H9 (cell line): ENCODE data around the gene RCN1. TPM values are rescaled to one million over a fixed set of nuclear protein-coding genes. Genes with fewer than 3 reads are reported as not detected.
A peak's percentile ranks its signal among the peaks of the same experiment; 100 is the strongest.

ENCODE experiments used
- DNase-seq: peaks from one replicate; pipeline ENCODE4 v3.0.0-alpha.2; 2017
- H2AFZ ChIP-seq: one replicate; pipeline ENCODE4 v1.6.1; 2013; ENCODE audit warnings: mild to moderate bottlenecking, low read length, control low read depth, moderate library complexity
- H2AK5ac ChIP-seq: 2 replicates; pipeline ENCODE4 v1.6.1; 2013; ENCODE audit warnings: low read length, control low read depth, mixed read lengths; ENCODE audit not compliant: insufficient read length
- H2BK120ac ChIP-seq: one replicate; pipeline ENCODE4 v1.6.1; 2013; ENCODE audit warnings: low read depth, mild to moderate bottlenecking, low read length, control low read depth, inconsistent platforms; ENCODE audit not compliant: poor library complexity, severe bottlenecking
- H2BK12ac ChIP-seq: 2 replicates; pipeline ENCODE4 v1.6.1; 2013; ENCODE audit warnings: low read length, control low read depth, mixed read lengths, low read depth; ENCODE audit not compliant: insufficient read length
- H2BK15ac ChIP-seq: 2 replicates; pipeline ENCODE4 v1.6.1; 2013; ENCODE audit warnings: low read depth, low read length, control low read depth
- H2BK20ac ChIP-seq: one replicate; pipeline ENCODE4 v1.6.1; 2013; ENCODE audit warnings: low read depth, mild to moderate bottlenecking, low read length, control low read depth, inconsistent platforms; ENCODE audit not compliant: poor library complexity, severe bottlenecking
- H2BK5ac ChIP-seq: 2 replicates; pipeline ENCODE4 v1.6.1; 2013; ENCODE audit warnings: low read length, control low read depth, mixed read lengths; ENCODE audit not compliant: insufficient read length
- H3K14ac ChIP-seq: 2 replicates; pipeline ENCODE4 v1.6.1; 2013; ENCODE audit warnings: low read length, control low read depth; ENCODE audit not compliant: insufficient read depth
- H3K18ac ChIP-seq: 2 replicates; pipeline ENCODE4 v1.6.1; 2013; ENCODE audit warnings: low read depth, mild to moderate bottlenecking, mixed read lengths, low read length, control low read depth; ENCODE audit not compliant: insufficient read length
- H3K23ac ChIP-seq: 2 replicates; pipeline ENCODE4 v1.6.1; 2013; ENCODE audit warnings: low read length, control low read depth, mixed read lengths, low read depth; ENCODE audit not compliant: insufficient read length
- H3K23me2 ChIP-seq: 2 replicates; pipeline ENCODE4 v1.6.1; 2013; ENCODE audit warnings: low read depth, mild to moderate bottlenecking, mixed read lengths, low read length, control low read depth; ENCODE audit not compliant: insufficient read length, poor library complexity, severe bottlenecking
- H3K27ac ChIP-seq: 2 replicates; pipeline ENCODE4 v1.5.1; 2013; ENCODE audit warnings: low read length, control low read depth, mixed read lengths, low read depth; ENCODE audit not compliant: insufficient read length
- H3K27me3 ChIP-seq: 2 replicates; pipeline ENCODE4 v1.6.1; 2013; ENCODE audit warnings: low read length, control low read depth, inconsistent platforms; ENCODE audit not compliant: insufficient read depth
- H3K4ac ChIP-seq: 2 replicates; pipeline ENCODE4 v1.6.1; 2013; ENCODE audit warnings: low read depth, mild to moderate bottlenecking, control low read depth, inconsistent platforms, low read length, moderate library complexity
- H3K4me1 ChIP-seq: 2 replicates; pipeline ENCODE4 v1.6.1; 2013; ENCODE audit warnings: low read length, control low read depth, inconsistent platforms; ENCODE audit not compliant: insufficient read depth
- H3K4me2 ChIP-seq: 2 replicates; pipeline ENCODE4 v1.6.1; 2013; ENCODE audit warnings: low read length, control low read depth, mixed read lengths; ENCODE audit not compliant: insufficient read length, insufficient read depth
- H3K56ac ChIP-seq: 2 replicates; pipeline ENCODE4 v1.6.1; 2013; ENCODE audit warnings: low read depth, mild to moderate bottlenecking, mixed read lengths, low read length, control low read depth; ENCODE audit not compliant: insufficient read length
- H3K79me1 ChIP-seq: 2 replicates; pipeline ENCODE4 v1.6.1; 2013; ENCODE audit warnings: low read depth, mild to moderate bottlenecking, moderate library complexity, low read length, control low read depth, inconsistent platforms; ENCODE audit not compliant: insufficient read depth, poor library complexity, severe bottlenecking
- H3K79me2 ChIP-seq: 2 replicates; pipeline ENCODE4 v1.6.1; 2013; ENCODE audit warnings: low read length, control low read depth, inconsistent platforms; ENCODE audit not compliant: insufficient read depth
- H3K9ac ChIP-seq: 2 replicates; pipeline ENCODE4 v1.6.1; 2013; ENCODE audit warnings: low read length, control low read depth, mixed read lengths; ENCODE audit not compliant: insufficient read length; ENCODE audit errors: extremely low read depth
- H3K9me3 ChIP-seq: one replicate; pipeline ENCODE4 v1.6.1; 2013; ENCODE audit warnings: low read depth, low read length, inconsistent platforms; ENCODE audit not compliant: control insufficient read depth
- H3T11ph ChIP-seq: one replicate; pipeline ENCODE4 v1.6.1; 2013; ENCODE audit warnings: mild to moderate bottlenecking, low read length, control low read depth, inconsistent platforms
- H4K20me1 ChIP-seq: one replicate; pipeline ENCODE4 v1.6.1; 2013; ENCODE audit not compliant: control insufficient read depth, insufficient read length, insufficient read depth
- H4K5ac ChIP-seq: 2 replicates; pipeline ENCODE4 v1.6.1; 2013; ENCODE audit warnings: low read depth, mild to moderate bottlenecking, mixed read lengths, low read length, control low read depth; ENCODE audit not compliant: insufficient read length
- H4K8ac ChIP-seq: replicated peaks from 2 replicates; pipeline ENCODE4 v1.6.1; 2013; ENCODE audit warnings: low read length, control low read depth, mixed read lengths, low read depth; ENCODE audit not compliant: insufficient read length
- H4K91ac ChIP-seq: 2 replicates; pipeline ENCODE4 v1.6.1; 2013; ENCODE audit warnings: low read depth, mild to moderate bottlenecking, moderate library complexity, mixed read lengths, low read length, control low read depth; ENCODE audit not compliant: insufficient read length
- H3K27ac Mint-ChIP-seq, 3 experiments: 2 replicates in 2 of 3; 3 replicates in 1 of 3; pipeline ENCODE4 v1.8.0; 2020 to 2021; ENCODE audit warnings: mixed read lengths in 3 of 3, mild to moderate bottlenecking in 1 of 3, moderate library complexity in 1 of 3
- H3K27me3 Mint-ChIP-seq: 2 replicates; pipeline ENCODE4 v1.8.0; 2021; ENCODE audit warnings: low read depth, mild to moderate bottlenecking, moderate library complexity, mixed read lengths
- H3K36me3 Mint-ChIP-seq, 3 experiments: 2 replicates in 2 of 3; 3 replicates in 1 of 3; pipeline ENCODE4 v1.8.0; 2020 to 2021; ENCODE audit warnings: low read depth in 3 of 3, mixed read lengths in 3 of 3; ENCODE audit not compliant: insufficient read depth in 1 of 3
- H3K4me1 Mint-ChIP-seq, 2 experiments: 2 replicates each; pipeline ENCODE4 v1.8.0; 2020; ENCODE audit warnings: mixed read lengths in 2 of 2
- H3K4me3 Mint-ChIP-seq, 2 experiments: 2 replicates in 1 of 2; 3 replicates in 1 of 2; pipeline ENCODE4 v1.8.0; 2020 to 2021; ENCODE audit warnings: mild to moderate bottlenecking in 2 of 2, mixed read lengths in 2 of 2, moderate library complexity in 1 of 2
- H3K9me3 Mint-ChIP-seq, 2 experiments: 2 replicates in 1 of 2; 3 replicates in 1 of 2; pipeline ENCODE4 v1.8.0; 2020; ENCODE audit warnings: mild to moderate bottlenecking in 2 of 2, mixed read lengths in 2 of 2, moderate library complexity in 1 of 2
- WGBS: extraction: QIAGEN DNeasy Blood & Tissue Kit; methylation state at CpG from one replicate; pipeline ENCODE4 v1.1.7; 2013; ENCODE audit warnings: missing lambda C conversion rate, low lambda C conversion rate, mixed read lengths; ENCODE audit not compliant: insufficient read length; ENCODE audit errors: extremely low coverage; 5-methylcytosine and 5-hydroxymethylcytosine counted together
- total RNA-seq: library from RNA; stranded (reverse); gene quantifications from 2 replicates; pipeline ENCODE4 v1.2.1, GENCODE V29; 2021
- TF ChIP-seq, protein P1 (sequence below): fragments of 200-600 bp; sonication (generic); conservative IDR thresholded peaks from 3 replicates; pipeline ENCODE4 v1.8.0; 2021; ENCODE audit warnings: antibody characterized with exemption, mild to moderate bottlenecking

RCN1 gene
- total RNA-seq, 1 experiment from 2014 or later, result 109 TPM

DNA sequence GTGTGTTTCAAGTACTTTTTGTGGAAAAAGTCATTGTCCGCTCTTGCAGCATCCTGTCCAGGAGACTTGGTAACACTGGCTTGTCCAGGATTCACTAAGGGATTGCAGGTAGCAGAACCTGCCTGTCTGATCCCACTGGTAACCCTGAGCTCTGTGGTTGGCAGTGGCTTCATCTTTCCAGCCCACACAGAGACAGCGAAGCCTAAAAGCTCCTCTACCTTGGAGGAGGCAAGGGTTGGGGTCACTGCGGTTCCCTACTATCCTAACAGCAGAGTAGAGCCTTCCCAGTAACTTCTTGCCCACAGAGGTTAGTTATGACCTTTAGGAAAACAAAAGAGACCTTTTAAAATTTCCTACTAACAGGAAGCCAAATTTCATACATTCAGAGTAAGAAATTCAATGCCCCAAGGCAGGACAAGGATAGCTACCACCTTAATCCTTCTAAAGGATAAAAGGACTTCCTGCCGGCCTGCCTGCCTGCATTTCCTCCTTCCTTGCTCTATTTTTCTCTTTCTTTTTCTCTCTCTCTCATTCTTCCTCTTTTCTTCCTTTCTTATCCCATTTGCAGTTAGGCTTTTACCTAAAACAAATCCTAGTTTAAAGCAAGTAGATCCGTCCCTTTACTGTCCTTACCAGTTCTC lies 8.4 kb upstream of the RCN1 start:
- H3T11ph ChIP-seq, result no peak overlapping the region
- no peak for DNase-seq
- H4K91ac ChIP-seq, result no peak overlapping the region
- H4K5ac ChIP-seq, result no peak overlapping the region
- H2BK120ac ChIP-seq, result no peak overlapping the region
- H2AFZ ChIP-seq, result no peak overlapping the region
- no peak overlapping the region for H2BK5ac ChIP-seq
- no peaks in the 10 kb centered on the region; the same call in none of the 2 replicates for H3K27me3 Mint-ChIP-seq
- TF ChIP-seq, protein P1, sequence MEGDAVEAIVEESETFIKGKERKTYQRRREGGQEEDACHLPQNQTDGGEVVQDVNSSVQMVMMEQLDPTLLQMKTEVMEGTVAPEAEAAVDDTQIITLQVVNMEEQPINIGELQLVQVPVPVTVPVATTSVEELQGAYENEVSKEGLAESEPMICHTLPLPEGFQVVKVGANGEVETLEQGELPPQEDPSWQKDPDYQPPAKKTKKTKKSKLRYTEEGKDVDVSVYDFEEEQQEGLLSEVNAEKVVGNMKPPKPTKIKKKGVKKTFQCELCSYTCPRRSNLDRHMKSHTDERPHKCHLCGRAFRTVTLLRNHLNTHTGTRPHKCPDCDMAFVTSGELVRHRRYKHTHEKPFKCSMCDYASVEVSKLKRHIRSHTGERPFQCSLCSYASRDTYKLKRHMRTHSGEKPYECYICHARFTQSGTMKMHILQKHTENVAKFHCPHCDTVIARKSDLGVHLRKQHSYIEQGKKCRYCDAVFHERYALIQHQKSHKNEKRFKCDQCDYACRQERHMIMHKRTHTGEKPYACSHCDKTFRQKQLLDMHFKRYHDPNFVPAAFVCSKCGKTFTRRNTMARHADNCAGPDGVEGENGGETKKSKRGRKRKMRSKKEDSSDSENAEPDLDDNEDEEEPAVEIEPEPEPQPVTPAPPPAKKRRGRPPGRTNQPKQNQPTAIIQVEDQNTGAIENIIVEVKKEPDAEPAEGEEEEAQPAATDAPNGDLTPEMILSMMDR, result no peak
- peaks cover 16 to 19% of the 10 kb centered on the region in 2 experiments for H3K4me1 Mint-ChIP-seq
- no peak overlapping the region for H3K4ac ChIP-seq
- H3K79me2 ChIP-seq, result no peaks in the 10 kb centered on the region
- H3K9me3 Mint-ChIP-seq, result no peaks in the 10 kb centered on the region; a peak in 2 of 5 replicates
- no peak overlapping the region for H3K4me3 Mint-ChIP-seq
- no peak overlapping the region for H3K4me2 ChIP-seq
- H3K4me1 ChIP-seq, result peaks cover 9% of the 10 kb centered on the region
- no peak overlapping the region for H3K23ac ChIP-seq
- no peaks in the 10 kb centered on the region for H3K79me1 ChIP-seq
- no peak overlapping the region for H3K14ac ChIP-seq
- H3K9ac ChIP-seq, result no peak overlapping the region
- H2BK20ac ChIP-seq, result no peak overlapping the region
- no peak overlapping the region for H3K18ac ChIP-seq
- no peaks in the 10 kb centered on the region for H3K23me2 ChIP-seq
- no peak overlapping the region for H3K56ac ChIP-seq
- peaks cover 0 to 2% (median 0%) of the 10 kb centered on the region in 3 experiments; a peak in 1 of 7 replicates for H3K36me3 Mint-ChIP-seq
- no peak overlapping the region for H3K27ac ChIP-seq
- H2BK15ac ChIP-seq, result no peak overlapping the region
- WGBS, result no CpG with 5 or more reads among the region's 5 CpGs
- H3K27ac Mint-ChIP-seq, result peak overlapping the region in 2 of 3 experiments; percentile 7 to 16; a peak in 3 of 7 replicates
- H3K9me3 ChIP-seq, result no peaks in the 10 kb centered on the region
- no peak overlapping the region for H2BK12ac ChIP-seq
- H4K8ac ChIP-seq, result no peak overlapping the region
- H3K27me3 ChIP-seq, result no peaks in the 10 kb centered on the region
- no peaks in the 10 kb centered on the region for H4K20me1 ChIP-seq
- no peak overlapping the region for H2AK5ac ChIP-seq
